H1 (cell line): ENCODE results near the gene PSME2.

Experiments
- CTCF ChIP-seq, 3 experiments: IDR thresholded peaks; 1 replicate in 2 of 3; 2 replicates in 1 of 3; pipeline versions ENCODE4 v1.5.1 to v1.6.1; 2011; ENCODE audit warnings: low read length in 3 of 3, mild to moderate bottlenecking in 3 of 3, inconsistent platforms in 2 of 3, low read depth in 1 of 3, moderate library complexity in 1 of 3; ENCODE audit not compliant: insufficient read depth in 1 of 3; ENCODE audit errors: control extremely low read depth in 1 of 3
- EZH2 ChIP-seq: fragments of 200-600 bp; sonication (generic); IDR thresholded peaks from 2 replicates; pipeline ENCODE4 v1.7.1; 2012; ENCODE audit warnings: low read depth, mild to moderate bottlenecking, moderate library complexity, low read length, inconsistent platforms; ENCODE audit not compliant: severe bottlenecking
- JUND ChIP-seq: IDR thresholded peaks from 2 replicates; pipeline ENCODE4 v1.6.1; 2011; ENCODE audit warnings: mild to moderate bottlenecking, improper control_type of control experiment, low read length
- POLR2A ChIP-seq, 2 experiments: IDR thresholded peaks; 1 replicate in 1 of 2; 2 replicates in 1 of 2; pipeline ENCODE4 v1.6.1; 2011; ENCODE audit warnings: low read depth in 2 of 2, low read length in 2 of 2, mild to moderate bottlenecking in 2 of 2; ENCODE audit errors: control extremely low read depth in 1 of 2
- POLR2AphosphoS5 ChIP-seq: IDR thresholded peaks from 2 replicates; pipeline ENCODE4 v1.6.1; 2011; ENCODE audit warnings: low read depth, low read length
- TAF1 ChIP-seq: IDR thresholded peaks from 2 replicates; pipeline ENCODE4 v1.6.1; 2011; ENCODE audit warnings: mild to moderate bottlenecking, low read depth, low read length
- YY1 ChIP-seq: IDR thresholded peaks from 2 replicates; pipeline ENCODE4 v1.6.1; 2011; ENCODE audit warnings: low read depth, mild to moderate bottlenecking, low read length

- TF ChIP-seq CTCF (IDR thresholded peaks at IDR 0.05; ENCODE audit: control extremely low read depth in 1 of 3, insufficient read depth in 1 of 3, low read depth in 1 of 3, low read length in 3 of 3) (no peak), EZH2 (no peak), TAF1 (no peak), JUND (no peak), POLR2AphosphoS5 (no peak), POLR2A (IDR thresholded peaks at IDR 0.05; ENCODE audit: control extremely low read depth in 1 of 2, low read depth in 2 of 2, low read length in 2 of 2) (no peak), YY1 (no peak)
These were observed 3.7 kb upstream of the PSME2 start for GRCh38 chr14:24150061-24150460.
